HepG2 (cell line): ENCODE data around the gene MS4A6E. TPM values are rescaled to one million over a fixed set of nuclear protein-coding genes. Genes with fewer than 3 reads are reported as not detected.
"Not testable (repeated sequence)": the region's sequence is repeated elsewhere in the genome, so short reads cannot be mapped to it uniquely, and the experiment has no call there.

Source experiments
- ATAC-seq: fragments of 200-7000 bp; cut with Tn5 transposase; 3 replicates; pipeline ENCODE4 v1.9.1; 2020; ENCODE audit warnings: mild to moderate bottlenecking, moderate library complexity
- BruUV-seq: library from RNA; stranded (reverse); fragments of 400-500 nt; replicated peaks from 2 replicates; lab custom pipeline; 2021; lab: Mats Ljungman, UMichigan
- CTCF ChIA-PET: fragments of 300-600 bp; formaldehyde crosslinking; extraction: SDS; loops from one replicate; lab custom pipeline; 2021; ENCODE audit warnings: low total read pairs, inconsistent platforms, low intra/inter-chr PET ratio; lab: Yijun Ruan, JAX
- POLR2A ChIA-PET: fragments of 350-600 bp; sonication (Branson Sonifier 250); formaldehyde crosslinking; loops from one replicate; lab custom pipeline; 2020; ENCODE audit warnings: antibody characterized with exemption, inconsistent platforms; lab: Yijun Ruan, JAX
- DNase-seq: peaks from one replicate; pipeline ENCODE4 v3.0.0-alpha.2; 2015; ENCODE audit warnings: low spot score
- FAIRE-seq: peaks from 3 replicates; lab custom pipeline; 2011; peaks lifted over from hg19 to GRCh38; lab: Jason Lieb, UNC
- H2AFZ ChIP-seq: one replicate; pipeline ENCODE4 v1.6.1; 2011; ENCODE audit warnings: low read length, inconsistent platforms
- H3K27ac ChIP-seq: fragments of 300-600 bp; 3 replicates; pipeline ENCODE4 v1.8.0; 2011; ENCODE audit warnings: mixed run types, mild to moderate bottlenecking, mixed read lengths, low read length, inconsistent platforms; ENCODE audit not compliant: insufficient read depth; ENCODE audit errors: extremely low read length
- H3K27me3 ChIP-seq, 2 experiments: fragments of 200-600 bp in 1 of 2; 2 replicates in 1 of 2; 3 replicates in 1 of 2; pipeline versions ENCODE4 v1.6.0 to v1.8.0; 2011; ENCODE audit warnings: low read length in 2 of 2, mild to moderate bottlenecking in 2 of 2, moderate library complexity in 2 of 2, inconsistent platforms in 1 of 2; ENCODE audit not compliant: insufficient read depth in 2 of 2, control insufficient read depth in 1 of 2
- H3K36me3 ChIP-seq, 2 experiments: fragments of 200-600 bp in 1 of 2; replicated peaks in 1 of 2; 2 replicates in 1 of 2; 3 replicates in 1 of 2; pipeline versions ENCODE4 v1.5.1 to v1.8.0; 2011; ENCODE audit warnings: low read length in 2 of 2, inconsistent platforms in 1 of 2; ENCODE audit not compliant: insufficient read depth in 2 of 2, control insufficient read depth in 1 of 2
- H3K4me1 ChIP-seq: 2 replicates; pipeline ENCODE4 v1.5.1; 2012; ENCODE audit warnings: low read length, inconsistent platforms; ENCODE audit not compliant: insufficient read depth
- H3K4me2 ChIP-seq: 2 replicates; pipeline ENCODE4 v1.6.0; 2011; ENCODE audit warnings: low read depth, low read length, inconsistent platforms
- H3K4me3 ChIP-seq, 3 experiments: fragments of 200-600 bp in 1 of 3; sonication (generic), shearing (Covaris generic) in 1 of 3; replicated peaks in 1 of 3; 2 replicates each; pipeline ENCODE4 v1.5.1; 2011 to 2016; ENCODE audit warnings: low read length in 3 of 3, inconsistent platforms in 2 of 3, low read depth in 2 of 3, mild to moderate bottlenecking in 2 of 3, control low read depth in 1 of 3, mixed read lengths in 1 of 3; ENCODE audit not compliant: insufficient read depth in 1 of 3
- H3K79me2 ChIP-seq: one replicate; pipeline ENCODE4 v1.6.1; 2011; ENCODE audit warnings: low read length, inconsistent platforms; ENCODE audit not compliant: insufficient read depth
- H3K9ac ChIP-seq: 2 replicates; pipeline ENCODE4 v1.6.0; 2011; ENCODE audit warnings: mild to moderate bottlenecking, low read depth, low read length, inconsistent platforms; ENCODE audit not compliant: insufficient read depth
- H3K9me3 ChIP-seq: 2 replicates; pipeline ENCODE4 v1.5.1; 2012; ENCODE audit warnings: mild to moderate bottlenecking, low read length
- H4K20me1 ChIP-seq: 2 replicates; pipeline ENCODE4 v1.6.0; 2011; ENCODE audit warnings: inconsistent platforms, mild to moderate bottlenecking, low read length, moderate library complexity; ENCODE audit not compliant: insufficient read depth
- EHMT2 ChIP-seq: fragments of 200-600 bp; sonication (generic); IDR thresholded peaks from 2 replicates; pipeline ENCODE4 v1.7.0; 2017; ENCODE audit warnings: antibody characterized with exemption, low read depth, low read length, borderline replicate concordance
- ELF3 ChIP-seq: IDR thresholded peaks from 2 replicates; pipeline ENCODE4 v1.6.1; 2016; ENCODE audit warnings: missing genetic modification reagents, missing compliant biosample characterization
- KDM5A ChIP-seq: fragments of 200-600 bp; sonication (generic); IDR thresholded peaks from 2 replicates; pipeline ENCODE4 v1.7.0; 2018; ENCODE audit warnings: antibody characterized with exemption, mild to moderate bottlenecking, low read length, borderline replicate concordance
- KLF11 ChIP-seq: IDR thresholded peaks from 2 replicates; pipeline ENCODE4 v1.6.1; 2016; ENCODE audit warnings: missing compliant biosample characterization
- LBX2 ChIP-seq: sonication (generic); formaldehyde crosslinking; IDR thresholded peaks from 2 replicates; pipeline ENCODE4 v1.5.0; 2020; ENCODE audit warnings: missing genetic modification reagents, mild to moderate bottlenecking, borderline replicate concordance
- TCF12 ChIP-seq, 2 experiments: fragments of 450-650 bp in 1 of 2; sonication (generic) in 1 of 2; formaldehyde crosslinking in 1 of 2; IDR thresholded peaks; 2 replicates each; pipeline versions ENCODE4 v1.6.1 to v1.8.0; 2017 to 2022; ENCODE audit warnings: antibody characterized with exemption in 1 of 2, mild to moderate bottlenecking in 1 of 2, missing genetic modification reagents in 1 of 2, moderate library complexity in 1 of 2
- ZBED4 ChIP-seq: sonication (generic); formaldehyde crosslinking; IDR thresholded peaks from 2 replicates; pipeline ENCODE4 v1.4.0; 2020; ENCODE audit warnings: missing genetic modification reagents, borderline replicate concordance
- ZBTB38 ChIP-seq: sonication (generic); formaldehyde crosslinking; IDR thresholded peaks from 2 replicates; pipeline ENCODE4 v1.5.1; 2020; ENCODE audit warnings: mild to moderate bottlenecking, missing genetic modification reagents
- ZFP1 ChIP-seq: IDR thresholded peaks from 2 replicates; pipeline ENCODE4 v1.6.1; 2016
- ZNF335 ChIP-seq: sonication (generic); formaldehyde crosslinking; IDR thresholded peaks from 2 replicates; pipeline ENCODE4 v1.4.0; 2020; ENCODE audit warnings: missing genetic modification reagents
- ZNF652 ChIP-seq: IDR thresholded peaks from 2 replicates; pipeline ENCODE4 v1.6.1; 2016; ENCODE audit warnings: low read depth, borderline replicate concordance
- WGBS: methylation state at CpG from one replicate; pipeline ENCODE4 v1.1.6; 2017; ENCODE audit warnings: low lambda C conversion rate; 5-methylcytosine and 5-hydroxymethylcytosine counted together
- in situ Hi-C: cut with HindIII; loops from 2 replicates; pipeline ENCODE4 v1.10.0; 2017; ENCODE audit warnings: low pct_unique_long_range_greater_than_20kb; ENCODE audit not compliant: extremely low pct_ligation_motif_present
- intact Hi-C: fragments of 100-400 bp; cut with micrococcal nuclease; formaldehyde crosslinking; loops from one replicate; pipeline ENCODE4 v1.10.0; 2022; ENCODE audit not compliant: unreplicated experiment
- polyA plus RNA-seq, 8 experiments: library from polyadenylated mRNA; depleted of rRNA in 3 of 8; stranded (reverse) in 7 of 8; unstranded in 1 of 8; fragments of >200 nt; fragmentation: Illumina TruSeq in 4 of 8; extraction: Trizol in 4 of 8; gene quantifications; 2 replicates each; pipeline versions ENCODE4 v1.2.1 to v1.2.3, GENCODE V29; 2011 to 2016; ENCODE audit warnings: low read depth in 4 of 8, missing spikeins in 1 of 8, mixed read lengths in 1 of 8; ENCODE audit not compliant: insufficient read depth in 1 of 8
- total RNA-seq, 5 experiments: library from RNA; depleted of rRNA; stranded (reverse); fragments of >200 nt; fragmentation: Illumina TruSeq; extraction: Trizol; gene quantifications; 2 replicates each; pipeline ENCODE4 v1.2.3, GENCODE V29; 2016; ENCODE audit warnings: low read depth in 1 of 5

Gene MS4A6E
- total and polyA plus RNA-seq, 2 of the 13 experiments (the other 11 are each of a cell fraction or from before 2014, with no cell fraction given): not detected

- no peak for TF ChIP-seq KDM5A
- TF ChIP-seq TCF12 (IDR thresholded peaks at IDR 0.05): no peak
- TF ChIP-seq TCF12 (CRISPR knock-in tag; IDR thresholded peaks at IDR 0.05): no peak
- TF ChIP-seq ZBTB38: no peak
- TF ChIP-seq ELF3 (CRISPR knock-in tag): no peak
- no peak for TF ChIP-seq LBX2 (CRISPR knock-in tag)
These were observed 44.8 kb upstream of the MS4A6E start (continued) for GRCh38 chr11:60282286-60282685.

GRCh38 chr11:60285411-60286126, 41.5 kb upstream of the MS4A6E start:
- FAIRE-seq, intact Hi-C loops, H3K27me3 ChIP-seq, POLR2A ChIA-PET, DNase-seq, CTCF ChIA-PET, H3K27ac ChIP-seq, H3K9ac ChIP-seq, H3K4me1 ChIP-seq, H4K20me1 ChIP-seq, ATAC-seq, H3K36me3 ChIP-seq, H3K4me3 ChIP-seq, H2AFZ ChIP-seq, H3K79me2 ChIP-seq, H3K9me3 ChIP-seq, in situ Hi-C loops, BruUV-seq, H3K4me2 ChIP-seq: not testable (repeated sequence)
- 21% methylated on average over 7 of the region's 7 CpGs for WGBS

GRCh38 chr11:60288531-60288930, 38.5 kb upstream of the MS4A6E start:
- ATAC-seq: no peak
- Histone ChIP-seq H3K79me2 (no peaks in the 10 kb centered on the region), H2AFZ (no peak overlapping the region), H3K4me1 (peaks cover 3% of the 10 kb centered on the region; the same call in 1 of the 2 replicates), H3K9ac (no peak overlapping the region), H3K4me2 (no peak overlapping the region), H3K27me3 (no peaks in the 10 kb centered on the region), H3K4me3 (no peak overlapping the region), H3K27ac (no peak overlapping the region), H3K9me3 (no peaks in the 10 kb centered on the region), H4K20me1 (no peaks in the 10 kb centered on the region), H3K36me3 (no peaks in the 10 kb centered on the region)
- intact Hi-C loops: no loop called here
- CTCF ChIA-PET: no interaction called here
- in situ Hi-C loops: no loop called here
- 0% methylated on average over 1 of the region's 1 CpG for WGBS
- FAIRE-seq: no peak
- no TSS peak for BruUV-seq
- POLR2A ChIA-PET: no interaction called here
- DNase-seq: no peak
- no peak for TF ChIP-seq ZFP1 (CRISPR knock-in tag)
- TF ChIP-seq ZBED4 (CRISPR knock-in tag): no peak
- no peak for TF ChIP-seq ZNF335 (CRISPR knock-in tag)
- no peak for TF ChIP-seq ZNF652
- no peak for TF ChIP-seq KLF11
- no peak for TF ChIP-seq EHMT2
